ENCODE data around the gene CRIP1.

CRIP1 gene

DNA sequence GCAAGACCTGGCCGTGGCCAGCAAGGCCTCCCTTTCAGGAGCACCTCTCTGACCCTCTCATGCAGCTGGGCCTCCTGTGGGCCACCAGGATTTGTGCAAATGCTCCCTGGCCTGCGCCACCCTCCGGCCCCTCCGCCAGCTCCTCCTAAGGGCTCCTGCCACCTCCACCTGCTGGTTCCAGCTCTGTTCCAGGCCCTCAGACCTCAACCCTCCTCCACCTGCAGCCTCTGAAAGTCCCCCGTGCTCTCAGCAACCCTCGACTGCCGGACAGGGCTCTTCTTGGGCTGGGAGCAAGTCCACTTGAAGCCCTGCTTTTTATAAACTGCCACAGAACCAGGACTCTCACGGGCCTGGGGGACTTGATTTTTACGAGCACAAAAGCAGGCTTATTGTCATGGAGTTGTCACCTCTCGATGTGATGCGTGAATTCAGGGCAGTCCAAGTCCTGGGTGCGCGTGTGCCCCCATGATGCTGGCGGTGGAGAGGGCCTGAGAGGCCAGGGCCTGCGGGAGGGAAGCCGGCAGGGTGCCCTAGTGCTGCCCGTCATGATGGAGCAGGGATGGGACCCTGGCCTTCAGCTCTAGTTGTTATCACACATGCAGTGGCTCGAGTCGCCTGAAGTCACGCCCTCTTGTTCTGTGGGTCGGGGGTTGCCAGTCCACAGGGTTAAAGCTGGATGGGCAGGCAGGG is 13.5 kb downstream of the CRIP1 start:
- no peaks in the 10 kb centered on the region for H3K36me3 ChIP-seq (replicated peaks)
- no peaks in the 10 kb centered on the region for H3K27me3 ChIP-seq (replicated peaks)
- no peak for DNase-seq
- H3K4me3 ChIP-seq (ENCODE audit: low read depth, low read length) = no peak overlapping the region
- TF ChIP-seq, protein P1, sequence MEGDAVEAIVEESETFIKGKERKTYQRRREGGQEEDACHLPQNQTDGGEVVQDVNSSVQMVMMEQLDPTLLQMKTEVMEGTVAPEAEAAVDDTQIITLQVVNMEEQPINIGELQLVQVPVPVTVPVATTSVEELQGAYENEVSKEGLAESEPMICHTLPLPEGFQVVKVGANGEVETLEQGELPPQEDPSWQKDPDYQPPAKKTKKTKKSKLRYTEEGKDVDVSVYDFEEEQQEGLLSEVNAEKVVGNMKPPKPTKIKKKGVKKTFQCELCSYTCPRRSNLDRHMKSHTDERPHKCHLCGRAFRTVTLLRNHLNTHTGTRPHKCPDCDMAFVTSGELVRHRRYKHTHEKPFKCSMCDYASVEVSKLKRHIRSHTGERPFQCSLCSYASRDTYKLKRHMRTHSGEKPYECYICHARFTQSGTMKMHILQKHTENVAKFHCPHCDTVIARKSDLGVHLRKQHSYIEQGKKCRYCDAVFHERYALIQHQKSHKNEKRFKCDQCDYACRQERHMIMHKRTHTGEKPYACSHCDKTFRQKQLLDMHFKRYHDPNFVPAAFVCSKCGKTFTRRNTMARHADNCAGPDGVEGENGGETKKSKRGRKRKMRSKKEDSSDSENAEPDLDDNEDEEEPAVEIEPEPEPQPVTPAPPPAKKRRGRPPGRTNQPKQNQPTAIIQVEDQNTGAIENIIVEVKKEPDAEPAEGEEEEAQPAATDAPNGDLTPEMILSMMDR (IDR thresholded peaks at IDR 0.05; ENCODE audit: low read depth, low read length, missing control alignments) = no peak
- in situ Hi-C loops (cut with HindIII; ENCODE audit: low pct_ligation_motif_present, low sequenced_read_pairs) = no loop called here
- H3K27ac ChIP-seq = no peak overlapping the region

DNA sequence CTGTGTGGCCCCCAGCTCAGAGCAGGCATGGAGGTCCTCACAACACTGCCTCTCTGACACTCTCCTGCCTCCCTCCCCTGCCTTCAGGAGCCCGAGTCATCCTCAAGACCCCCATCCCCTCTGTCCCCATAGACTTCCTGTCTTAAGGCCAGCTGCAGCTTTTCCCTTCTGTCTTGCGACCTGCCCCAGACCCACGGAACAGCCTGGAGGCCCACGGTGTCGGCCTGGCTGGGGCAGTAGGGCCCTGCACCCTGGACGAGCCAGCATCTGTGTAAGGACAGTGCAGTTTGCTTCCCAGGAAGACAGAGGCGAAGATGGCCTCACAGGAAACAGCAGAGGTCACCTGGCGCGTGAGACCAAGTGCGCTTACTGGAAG is 14.0 kb downstream of the CRIP1 start:
- H3K27ac ChIP-seq = no peak overlapping the region
- DNase-seq = no peak
- no peaks in the 10 kb centered on the region for H3K27me3 ChIP-seq (replicated peaks)
- H3K4me3 ChIP-seq (ENCODE audit: low read depth, low read length) = no peak overlapping the region
- in situ Hi-C loops (cut with HindIII; ENCODE audit: low pct_ligation_motif_present, low sequenced_read_pairs) = no loop called here
- TF ChIP-seq, protein P1 (IDR thresholded peaks at IDR 0.05; ENCODE audit: low read depth, low read length, missing control alignments) = no peak
- H3K36me3 ChIP-seq (replicated peaks) = no peaks in the 10 kb centered on the region

DNA sequence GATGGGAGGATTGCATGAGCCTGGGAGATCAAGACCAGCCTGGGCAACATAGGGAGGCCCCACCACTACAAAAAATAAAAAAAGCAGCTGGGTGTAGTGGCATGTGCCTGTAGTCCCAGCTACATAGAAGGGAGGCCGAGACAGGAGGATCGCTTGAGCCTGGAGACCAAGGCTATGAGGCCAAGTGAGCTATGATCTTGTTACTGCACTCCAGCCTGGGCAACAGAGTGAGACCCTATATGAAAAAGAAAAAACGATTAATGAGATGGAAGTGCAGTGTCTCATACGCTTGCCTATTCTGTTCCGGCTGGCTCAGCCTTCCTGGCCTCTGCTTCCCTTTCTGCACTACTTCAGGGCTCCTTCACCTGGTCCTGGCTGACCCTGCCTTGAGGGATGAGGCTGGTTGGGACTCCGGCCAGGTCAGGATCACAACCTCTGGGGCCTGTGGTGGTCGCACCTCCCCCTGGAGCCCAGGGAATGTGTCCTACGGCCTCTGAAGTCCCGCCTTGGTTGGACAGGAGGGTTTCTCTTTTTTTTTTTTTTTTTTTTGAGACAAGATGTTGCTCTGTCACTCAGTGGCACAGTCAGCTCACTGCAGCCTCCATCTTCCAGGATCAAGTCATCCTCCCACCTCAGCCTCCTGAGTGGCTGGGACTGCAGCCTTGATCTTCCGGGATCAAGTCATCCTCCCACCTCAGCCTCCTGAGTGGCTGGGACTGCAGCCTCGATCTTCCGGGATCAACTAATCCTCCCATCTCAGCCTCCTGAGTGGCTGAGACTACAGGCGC is 15.0 kb downstream of the CRIP1 start:
- TF ChIP-seq, protein P1 (IDR thresholded peaks at IDR 0.05; ENCODE audit: low read depth, low read length, missing control alignments) = no peak
- H3K4me3 ChIP-seq (ENCODE audit: low read depth, low read length) = no peak overlapping the region
- no peaks in the 10 kb centered on the region for H3K27me3 ChIP-seq (replicated peaks)
- no peaks in the 10 kb centered on the region for H3K36me3 ChIP-seq (replicated peaks)
- no peak for DNase-seq
- H3K27ac ChIP-seq = no peak overlapping the region
- in situ Hi-C loops (cut with HindIII; ENCODE audit: low pct_ligation_motif_present, low sequenced_read_pairs) = no loop called here

DNA sequence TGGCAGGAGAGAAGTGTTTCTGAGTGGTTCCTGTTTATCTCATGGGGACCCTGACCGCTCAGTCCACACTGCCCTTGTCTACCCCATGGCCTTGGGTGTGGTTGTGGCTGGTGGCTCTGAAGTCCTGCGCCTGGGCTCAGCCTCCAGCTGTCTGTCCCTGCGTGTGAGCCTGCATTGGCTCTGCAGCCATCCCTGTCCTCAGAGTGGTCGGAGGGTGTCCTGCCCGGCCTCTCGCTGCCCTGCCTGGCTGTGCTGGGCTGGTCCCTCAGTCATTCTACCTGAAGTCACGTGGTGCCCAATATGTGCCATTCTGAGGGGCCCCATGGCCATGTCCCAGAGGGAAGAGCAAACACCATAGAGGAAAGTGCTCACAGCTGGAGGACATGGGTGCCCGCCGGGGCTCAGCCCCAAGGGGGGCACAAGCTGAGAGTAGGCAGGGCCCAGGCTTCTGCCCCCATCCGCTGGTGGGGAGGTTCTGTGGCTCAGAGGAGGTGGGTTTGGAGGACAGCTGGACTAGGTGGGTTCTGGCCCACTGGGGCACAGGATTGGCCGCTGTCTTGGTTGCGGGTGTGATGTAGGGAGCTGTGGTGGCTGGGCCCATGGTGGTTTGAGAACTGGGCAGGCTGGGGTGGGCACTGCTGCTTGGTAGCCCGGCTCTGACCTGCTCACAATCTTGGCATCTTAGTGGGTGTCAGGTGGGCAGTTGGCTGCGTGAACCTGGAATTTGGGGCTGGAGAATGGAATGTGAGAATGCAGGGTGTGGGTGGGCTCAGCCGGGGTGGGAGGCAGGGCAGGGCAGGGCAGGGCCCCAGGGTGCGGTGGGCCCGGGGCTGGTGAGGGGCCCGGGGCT is 16.0 kb downstream of the CRIP1 start:
- H3K36me3 ChIP-seq (replicated peaks) = no peaks in the 10 kb centered on the region
- H3K27ac ChIP-seq = no peak overlapping the region
- no peaks in the 10 kb centered on the region for H3K27me3 ChIP-seq (replicated peaks)
- no peak for DNase-seq
- H3K4me3 ChIP-seq (ENCODE audit: low read depth, low read length) = no peak overlapping the region
- TF ChIP-seq, protein P1 (IDR thresholded peaks at IDR 0.05; ENCODE audit: low read depth, low read length, missing control alignments) = no peak
- in situ Hi-C loops (cut with HindIII; ENCODE audit: low pct_ligation_motif_present, low sequenced_read_pairs) = no loop called here

DNA sequence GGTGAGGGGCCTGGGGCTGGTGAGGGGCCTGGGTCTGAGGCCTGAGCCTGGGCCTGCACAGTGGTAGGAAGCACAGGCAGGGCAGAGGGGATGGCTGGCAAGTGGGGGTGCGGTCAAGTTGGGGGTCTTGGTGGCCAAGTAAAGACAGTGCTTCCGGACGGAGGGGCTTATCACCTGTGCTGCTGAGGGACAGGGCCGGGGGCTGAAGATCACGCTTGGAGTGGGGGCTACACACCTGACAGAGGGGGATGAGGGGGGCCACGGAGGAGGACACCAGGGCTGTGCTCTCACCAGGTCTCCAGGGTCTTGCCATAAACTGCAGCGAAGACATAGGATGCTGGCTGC is 16.6 kb downstream of the CRIP1 start:
- in situ Hi-C loops (cut with HindIII; ENCODE audit: low pct_ligation_motif_present, low sequenced_read_pairs) = no loop called here
- DNase-seq = no peak
- Histone ChIP-seq H3K27me3 (replicated peaks) (no peaks in the 10 kb centered on the region), H3K36me3 (replicated peaks) (no peaks in the 10 kb centered on the region), H3K4me3 (ENCODE audit: low read depth, low read length) (no peak overlapping the region), H3K27ac (no peak overlapping the region)
- TF ChIP-seq, protein P1 (IDR thresholded peaks at IDR 0.05; ENCODE audit: low read depth, low read length, missing control alignments) = no peak

All from brain microvascular endothelial cell (primary cell).